NCI-H187 (cell line): ENCODE measurements around the gene SLC35F1.
"Not testable (repeated sequence)": the region's sequence is repeated elsewhere in the genome, so short reads cannot be mapped to it uniquely, and the experiment has no call there.

Source experiments
- DNase-seq, 2 experiments: peaks; one replicate each; lab custom pipeline; 2025; lab: John Stamatoyannopoulos, UW

SLC35F1 gene

DNA sequence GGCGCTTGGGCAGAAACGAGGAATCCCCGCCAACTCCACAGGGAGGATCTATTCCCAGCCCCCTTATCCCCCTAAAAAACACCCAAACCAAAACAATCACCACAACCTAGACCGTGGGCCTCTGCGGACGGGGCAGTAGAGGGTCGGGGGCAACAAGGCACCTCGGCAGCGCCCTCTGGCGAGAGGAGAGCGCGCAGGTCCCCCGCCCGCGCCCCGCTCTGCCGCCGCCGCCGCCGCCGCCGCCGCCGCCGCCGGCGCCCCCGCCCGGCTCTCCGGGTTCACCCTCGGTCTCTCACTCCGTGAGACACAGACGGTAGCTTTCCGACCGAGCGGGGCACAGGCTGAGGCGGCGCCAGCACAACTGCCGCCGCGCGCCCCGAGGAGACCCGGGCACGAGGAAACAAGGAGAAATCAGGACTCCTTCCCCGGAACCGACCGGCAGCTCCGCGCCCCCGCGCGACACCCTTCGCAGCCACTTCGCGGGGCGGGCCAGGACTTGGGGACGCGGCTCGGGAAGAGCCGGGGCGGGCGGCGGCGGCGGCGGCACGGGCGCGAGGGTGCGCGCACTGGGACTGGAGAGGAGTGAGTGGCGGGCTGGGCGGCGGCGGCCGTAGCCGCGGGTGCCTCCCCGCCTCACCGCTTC, at the start of gene SLC35F1:
SLC35F1 (plus strand) TSS at position 307 of the 643 bp plus-strand sequence.
- DNase-seq: no peak

DNA sequence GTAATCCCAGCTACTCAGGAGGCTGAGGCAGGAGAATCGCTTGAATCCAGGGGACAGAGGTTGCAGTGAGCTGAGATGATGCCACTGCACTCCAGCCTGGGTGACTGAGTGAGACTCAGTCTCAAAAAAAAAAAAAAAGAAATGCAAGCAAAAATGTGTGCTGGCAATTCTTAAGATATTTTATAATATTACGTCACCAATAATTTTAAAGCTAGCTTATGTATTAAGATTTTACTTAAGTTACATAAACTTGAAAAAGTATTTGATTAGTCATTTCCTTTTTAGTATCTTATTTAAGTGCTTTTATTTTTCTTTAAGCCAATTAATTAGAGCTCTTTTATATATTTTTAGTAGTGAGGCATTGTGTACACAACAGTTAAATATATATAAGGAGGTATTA, 48.5 kb upstream of the SLC35F1 start:
- DNase-seq: not testable (repeated sequence)

DNA sequence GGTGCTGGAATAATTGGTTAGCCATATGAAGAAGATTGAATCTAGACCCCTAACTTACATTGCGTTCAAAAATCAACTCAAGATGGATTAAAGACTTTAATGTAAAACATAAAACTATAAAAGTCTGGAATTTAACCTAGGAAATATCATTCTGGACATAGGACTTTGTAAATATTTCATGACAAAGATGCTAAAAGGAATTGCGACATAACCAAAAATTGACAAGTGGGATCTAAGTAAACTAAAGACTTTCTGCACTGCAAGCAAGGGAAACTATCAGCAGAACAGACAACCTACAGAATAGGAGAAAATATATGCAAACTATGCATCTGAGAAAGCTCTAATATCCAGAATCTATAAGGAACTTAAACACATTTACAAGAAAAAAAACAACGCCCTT, 45.5 kb upstream of the SLC35F1 start:
- no peak for DNase-seq

DNA sequence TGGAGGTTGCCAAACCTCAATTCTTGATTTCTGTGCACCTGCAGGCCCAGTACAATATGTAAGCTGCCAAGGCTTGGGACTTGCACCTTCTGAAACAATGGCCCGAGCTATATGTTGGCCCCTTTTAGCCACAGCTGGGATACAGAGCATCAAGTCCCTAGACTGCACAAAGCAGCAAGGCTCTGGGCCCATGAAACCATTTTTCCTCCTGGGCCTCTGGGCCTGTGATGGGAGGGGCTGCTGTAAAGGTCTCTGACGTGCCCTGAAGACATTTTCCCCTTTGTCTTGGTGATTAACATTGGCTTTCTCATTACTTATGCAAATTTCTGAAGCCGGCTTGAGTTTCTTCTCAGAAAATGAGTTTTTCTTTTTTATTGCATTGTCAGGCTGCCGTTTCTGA, 40.5 kb upstream of the SLC35F1 start:
- no peak for DNase-seq

DNA sequence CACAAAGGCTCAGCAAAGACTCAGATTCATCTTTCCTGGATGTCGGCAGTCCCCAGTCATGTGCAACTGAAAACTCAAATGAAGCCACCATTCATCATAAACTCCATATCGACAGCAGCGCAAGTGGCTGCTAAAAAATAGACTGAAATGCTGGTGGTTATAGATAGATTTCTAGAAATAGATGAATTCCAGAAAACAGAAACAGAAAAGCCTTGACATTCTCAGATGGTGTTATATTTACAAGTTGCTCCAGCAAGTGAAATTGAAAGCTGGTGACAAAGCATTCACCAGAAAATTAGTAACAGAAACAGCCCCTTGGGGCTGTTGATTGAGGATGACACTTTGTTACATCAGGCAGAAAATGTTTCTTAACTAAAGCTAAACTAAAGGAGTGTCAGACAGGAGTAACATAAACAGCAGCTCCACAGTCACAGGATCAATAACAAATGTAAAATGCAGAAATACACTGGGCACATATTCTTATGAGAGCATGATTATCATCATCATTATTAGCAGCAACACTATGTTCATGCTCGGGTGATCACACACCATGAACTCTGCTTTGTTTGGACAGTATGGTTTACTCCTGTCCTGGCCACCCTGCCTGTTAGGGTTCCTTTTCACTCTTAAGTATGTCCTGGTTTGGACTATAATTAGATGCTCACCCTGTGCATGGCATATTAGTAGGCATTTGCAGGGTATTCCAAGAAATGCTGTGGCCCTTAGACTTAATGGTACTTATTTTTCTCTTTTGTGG, 36.4 kb upstream of the SLC35F1 start:
- DNase-seq: no peak

DNA sequence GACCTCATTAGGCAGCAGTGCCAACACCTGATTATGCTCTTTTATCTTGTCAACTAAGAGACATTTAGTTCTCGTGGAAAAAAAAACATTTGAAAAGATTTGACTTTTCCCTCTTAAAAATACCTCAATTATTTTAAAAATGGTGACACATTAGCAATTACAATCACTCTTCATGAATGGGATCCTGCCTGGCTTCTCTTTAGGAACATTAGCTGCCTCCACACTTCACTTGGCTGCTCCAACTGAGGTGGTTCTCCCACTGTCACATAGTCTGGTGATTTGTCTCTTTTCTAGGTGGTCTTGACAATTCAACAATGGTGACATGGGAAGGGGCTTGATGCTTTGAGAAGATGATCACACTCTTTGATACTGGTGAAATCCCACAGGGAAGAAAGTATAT, 26.2 kb upstream of the SLC35F1 start:
- no peak for DNase-seq

DNA sequence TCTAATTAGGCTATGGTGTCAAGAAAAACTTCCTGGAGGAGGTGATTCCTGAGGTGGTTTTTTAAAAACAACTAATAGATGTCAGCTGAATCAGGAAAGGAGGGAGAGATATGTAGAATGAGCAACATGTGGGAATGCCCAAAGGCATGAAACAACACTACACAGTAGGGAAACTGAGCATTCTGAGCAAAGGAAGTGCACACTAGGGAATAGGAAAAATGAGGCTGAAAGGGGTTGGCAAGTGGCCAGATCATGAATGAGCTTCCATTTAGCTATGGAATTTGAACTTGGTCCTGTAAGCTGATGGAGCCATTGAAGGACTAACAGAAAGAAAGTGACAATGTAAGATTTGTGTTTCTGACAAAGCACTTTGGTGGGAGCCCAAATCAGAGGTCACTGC, 16.9 kb upstream of the SLC35F1 start:
- DNase-seq: no peak

DNA sequence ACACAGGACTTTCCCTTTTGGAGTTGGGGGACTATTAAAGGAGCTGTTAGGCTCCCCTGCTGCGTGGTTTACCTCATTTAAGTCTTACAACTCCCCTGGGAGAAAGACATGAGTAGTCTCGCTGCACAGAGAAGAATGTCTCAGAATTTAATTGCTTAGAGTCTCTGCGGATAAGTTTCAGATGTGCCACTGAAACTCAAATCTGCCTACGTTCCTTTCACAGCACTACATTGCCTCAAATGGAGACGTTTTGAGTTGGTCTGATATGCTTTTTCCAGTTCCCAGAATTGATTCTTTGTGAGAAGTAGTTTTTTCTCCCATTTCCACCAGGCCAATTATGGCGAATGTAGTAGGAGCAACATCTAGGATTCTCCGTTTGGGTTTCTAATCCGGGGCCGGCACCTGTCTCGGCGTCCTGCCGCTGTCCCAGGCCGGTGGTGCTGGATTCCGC, 532 bp upstream of the SLC35F1 start:
- DNase-seq: no peak

DNA sequence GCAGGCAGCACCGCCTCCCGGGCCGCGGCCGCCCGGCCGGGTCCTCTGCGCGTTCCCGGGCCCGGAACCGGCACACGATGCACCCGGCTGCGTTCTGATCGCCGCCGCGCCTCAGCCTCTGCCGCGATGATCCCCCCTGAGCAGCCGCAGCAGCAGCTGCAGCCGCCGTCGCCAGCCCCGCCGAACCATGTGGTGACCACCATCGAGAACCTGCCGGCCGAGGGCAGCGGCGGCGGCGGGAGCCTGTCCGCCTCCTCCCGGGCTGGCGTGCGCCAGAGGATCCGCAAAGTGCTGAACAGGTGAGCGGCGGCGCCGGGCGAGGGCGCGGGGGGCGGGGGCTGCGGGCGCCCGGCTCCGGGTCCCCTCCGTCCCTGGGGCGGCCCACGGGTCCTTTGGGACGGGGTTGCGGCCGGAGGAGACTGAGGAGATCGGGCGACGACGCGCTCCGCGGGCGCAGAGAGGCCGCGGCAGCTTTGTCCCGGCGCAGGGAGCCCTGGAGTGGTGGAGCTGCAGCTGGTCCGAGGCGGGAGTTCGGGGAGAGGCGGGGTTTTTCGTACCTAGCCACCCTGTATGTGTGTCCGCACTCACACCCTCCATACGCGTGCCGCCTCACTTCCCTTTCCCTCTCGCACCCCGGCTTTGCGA, 659 bp downstream of the SLC35F1 start:
- no peak for DNase-seq

DNA sequence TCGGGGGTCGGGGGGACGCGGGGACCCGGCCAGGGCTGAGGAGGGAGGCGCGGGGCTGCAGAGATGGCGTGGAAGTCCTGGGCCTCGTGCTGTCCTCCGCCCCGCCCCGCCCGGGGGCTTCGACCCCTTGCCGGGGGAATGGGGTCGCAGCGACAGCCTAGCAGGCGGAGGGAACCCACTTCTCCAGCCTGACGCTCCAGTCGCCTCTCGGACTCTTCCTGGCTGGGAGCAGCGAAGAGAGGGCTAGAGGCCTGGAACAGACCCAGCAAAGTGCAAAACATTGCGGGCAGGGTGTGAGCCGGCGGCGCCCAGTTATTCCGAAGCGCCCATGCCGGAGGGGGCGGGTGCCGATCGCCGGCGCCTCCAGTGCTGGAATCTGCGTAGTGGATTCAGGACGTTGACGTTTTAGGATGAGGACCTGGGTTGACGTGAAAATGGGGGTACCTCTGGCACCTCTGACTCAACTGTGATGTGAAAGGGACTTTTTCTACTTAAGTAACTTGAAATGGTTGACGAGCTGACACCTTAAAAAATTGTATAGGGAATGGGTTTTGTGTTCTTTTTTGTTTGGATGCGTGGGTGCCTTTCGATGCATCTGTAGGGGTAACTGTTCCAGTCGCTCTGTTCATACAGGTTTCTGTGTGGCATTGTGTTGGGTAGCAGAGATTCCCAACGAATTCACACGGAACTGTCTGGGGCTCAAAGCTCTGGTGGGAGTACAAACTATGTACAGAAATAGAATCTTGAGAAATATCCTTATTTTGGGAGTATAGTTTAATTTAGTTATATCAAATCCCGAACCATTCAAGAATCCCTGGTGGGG, 1.4 kb downstream of the SLC35F1 start:
- DNase-seq: no peak

DNA sequence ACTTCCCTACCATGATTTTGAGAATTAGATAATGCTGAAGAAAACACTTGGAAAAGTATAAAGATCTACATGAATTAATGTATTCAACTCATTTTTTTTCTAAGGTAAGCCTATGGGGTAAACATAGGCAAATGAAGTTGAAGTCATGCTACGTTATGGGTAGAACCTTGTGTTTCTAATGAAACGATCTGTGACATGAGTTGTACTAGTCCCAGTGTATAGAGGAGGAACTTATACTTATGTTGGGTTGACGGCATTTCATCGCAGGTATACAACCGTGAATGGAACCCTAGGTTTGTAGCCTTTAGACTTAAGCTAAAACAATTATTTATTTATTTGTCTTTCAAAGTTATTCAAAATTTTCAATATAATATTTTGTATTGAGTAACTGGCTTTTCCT, 2.6 kb downstream of the SLC35F1 start:
- DNase-seq: no peak

DNA sequence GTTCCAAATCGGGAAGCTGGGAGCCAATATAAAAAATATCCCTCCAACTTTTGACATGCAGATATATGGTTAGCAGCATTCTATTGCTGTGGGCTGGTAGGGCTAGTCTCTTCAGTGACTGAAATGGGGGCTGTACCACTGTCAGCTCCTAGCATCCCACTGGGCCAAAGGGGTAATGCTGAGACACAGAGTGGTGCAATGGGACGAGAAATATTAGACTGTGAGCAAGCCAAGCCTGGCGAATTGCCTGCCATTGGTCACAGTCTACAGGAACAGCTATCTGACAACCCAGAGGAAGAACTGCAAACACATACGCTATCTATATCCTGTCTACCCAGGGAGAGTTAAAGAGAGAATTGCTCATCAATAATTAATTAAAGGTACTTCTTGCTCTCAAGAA, 3.5 kb downstream of the SLC35F1 start:
- no peak for DNase-seq

DNA sequence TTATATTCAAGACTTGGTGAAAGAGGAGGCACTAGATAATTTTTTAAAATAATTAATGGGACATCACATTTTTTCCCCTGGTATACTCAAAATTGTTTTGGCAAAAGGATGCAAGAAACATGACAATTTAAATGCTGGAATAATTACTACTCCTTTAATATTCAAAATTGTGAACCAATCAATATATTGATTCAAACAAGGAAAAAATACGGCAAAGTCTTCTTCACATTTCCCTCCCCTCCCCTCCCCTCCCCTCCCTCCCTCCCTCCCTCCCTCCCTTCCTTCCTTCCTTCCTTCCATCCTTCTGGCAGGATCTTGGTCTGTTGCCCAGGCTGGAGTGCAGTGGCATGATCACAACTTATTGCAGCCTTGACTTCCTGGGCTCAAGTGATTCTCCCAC, 4.1 kb downstream of the SLC35F1 start:
- DNase-seq: no peak

DNA sequence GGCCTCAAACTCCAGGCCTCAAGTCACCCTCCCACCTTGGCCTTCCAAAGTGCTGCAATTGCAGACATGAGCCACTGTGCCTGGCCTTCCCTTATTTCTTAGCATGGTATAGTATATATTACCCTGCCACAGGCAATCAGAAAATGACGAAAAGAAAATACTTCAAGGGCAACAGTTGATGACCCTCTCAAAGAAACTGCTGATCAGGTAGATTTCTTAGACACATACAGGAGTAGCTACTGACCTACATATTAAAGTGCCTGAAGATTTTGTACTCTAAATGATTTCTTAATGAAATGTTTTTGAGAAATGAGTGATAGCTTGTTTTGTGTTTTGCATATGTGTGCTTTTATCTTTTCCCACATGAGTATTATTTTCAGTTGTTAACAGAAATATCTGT, 4.6 kb downstream of the SLC35F1 start:
- DNase-seq: no peak

DNA sequence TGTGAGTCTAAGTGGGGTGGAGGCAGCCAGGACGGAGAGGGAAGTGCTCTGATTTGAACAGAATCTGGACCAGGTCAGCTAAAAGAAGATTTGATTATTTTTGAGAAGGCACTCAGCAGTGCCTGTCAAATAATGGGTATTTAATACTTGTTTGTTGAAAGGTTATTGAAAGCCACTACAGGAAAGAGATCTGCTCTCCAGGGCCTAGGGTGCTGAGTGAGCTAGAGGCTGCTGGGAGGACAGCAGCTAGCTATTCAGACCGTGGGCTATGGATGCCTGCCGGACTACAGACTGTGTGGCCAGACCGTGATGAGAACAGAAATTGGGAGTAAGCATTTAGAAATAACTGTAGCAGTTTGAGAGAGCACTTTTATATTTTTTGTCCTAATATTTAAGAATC, 8.8 kb downstream of the SLC35F1 start:
- DNase-seq: no peak

DNA sequence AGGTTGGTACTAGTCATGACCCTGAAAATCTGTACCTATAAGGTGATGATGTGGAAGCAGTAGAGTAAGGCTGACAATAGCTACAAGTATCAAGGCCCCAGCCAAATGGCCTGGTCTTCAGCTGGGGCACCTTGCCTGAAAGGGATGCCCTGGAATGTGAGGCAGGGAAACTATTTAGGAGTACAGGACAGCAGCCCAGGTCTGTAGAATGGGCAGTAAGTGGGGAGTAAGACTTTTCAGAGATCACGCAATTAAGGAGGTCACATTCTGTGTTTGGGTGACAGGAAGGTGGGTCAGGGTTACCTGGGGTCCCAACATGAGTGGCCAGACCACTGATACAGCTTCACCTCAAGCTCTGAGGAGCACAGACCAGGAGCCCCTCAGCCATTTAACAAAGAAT, 9.4 kb downstream of the SLC35F1 start:
- DNase-seq: no peak

DNA sequence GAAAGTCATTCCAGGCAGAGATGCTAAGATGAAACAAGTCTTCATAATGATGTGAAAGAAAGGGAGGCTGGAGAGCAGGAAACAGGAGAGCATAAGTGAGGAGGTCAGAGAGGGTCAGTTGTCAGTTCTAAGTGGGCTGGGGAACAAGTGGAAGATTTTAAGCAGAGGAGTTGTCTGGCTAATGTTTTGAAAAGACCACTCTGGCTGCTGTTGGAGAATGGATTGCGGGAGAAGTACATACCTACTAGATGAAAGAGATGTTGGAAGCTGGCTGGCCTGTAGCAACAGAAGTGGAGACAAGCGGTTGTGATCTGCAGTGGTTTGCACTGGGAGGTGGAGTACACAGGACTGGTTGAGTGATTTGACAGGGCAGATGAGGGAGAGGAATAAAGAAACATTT, 10.1 kb downstream of the SLC35F1 start:
- no peak for DNase-seq

DNA sequence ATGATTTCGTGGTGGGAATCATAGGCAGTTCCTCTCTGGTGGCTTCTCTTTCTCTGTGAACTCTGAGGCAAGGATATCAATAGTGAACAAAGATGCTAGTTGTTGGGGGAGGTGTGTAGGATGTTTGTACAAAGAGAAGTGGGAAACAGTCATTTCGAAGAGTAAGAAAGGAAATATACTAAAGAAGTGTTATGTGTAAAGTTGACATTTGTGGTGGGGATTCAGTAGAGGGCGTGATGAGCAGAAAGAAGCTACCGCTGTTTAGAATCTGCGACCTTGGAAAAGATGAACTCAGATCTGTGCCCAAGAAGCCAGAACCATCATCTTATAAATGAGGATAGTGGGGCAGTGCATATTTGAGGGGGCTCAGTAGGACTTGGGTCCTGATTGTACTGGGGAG, 11.4 kb downstream of the SLC35F1 start:
- no peak for DNase-seq

DNA sequence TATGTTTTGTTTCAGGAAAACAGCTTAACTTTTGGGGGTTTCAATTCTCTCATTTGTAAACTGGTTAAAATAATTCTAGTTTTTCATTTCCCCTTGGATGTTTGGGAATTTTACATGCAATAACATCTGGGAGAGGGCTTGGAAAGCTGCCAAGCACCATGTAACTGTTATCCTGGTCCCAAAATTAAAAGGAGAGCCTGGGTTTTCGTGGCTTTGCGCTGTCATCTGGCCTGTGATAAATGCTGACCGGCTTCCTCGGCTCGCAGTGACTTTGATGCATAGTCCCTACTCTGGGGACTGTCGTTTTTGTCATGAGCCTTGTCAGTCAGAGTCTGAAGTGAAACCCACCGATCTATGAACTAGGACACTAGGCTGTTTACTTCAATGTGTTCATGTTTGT, 12.2 kb downstream of the SLC35F1 start:
- DNase-seq: no peak

DNA sequence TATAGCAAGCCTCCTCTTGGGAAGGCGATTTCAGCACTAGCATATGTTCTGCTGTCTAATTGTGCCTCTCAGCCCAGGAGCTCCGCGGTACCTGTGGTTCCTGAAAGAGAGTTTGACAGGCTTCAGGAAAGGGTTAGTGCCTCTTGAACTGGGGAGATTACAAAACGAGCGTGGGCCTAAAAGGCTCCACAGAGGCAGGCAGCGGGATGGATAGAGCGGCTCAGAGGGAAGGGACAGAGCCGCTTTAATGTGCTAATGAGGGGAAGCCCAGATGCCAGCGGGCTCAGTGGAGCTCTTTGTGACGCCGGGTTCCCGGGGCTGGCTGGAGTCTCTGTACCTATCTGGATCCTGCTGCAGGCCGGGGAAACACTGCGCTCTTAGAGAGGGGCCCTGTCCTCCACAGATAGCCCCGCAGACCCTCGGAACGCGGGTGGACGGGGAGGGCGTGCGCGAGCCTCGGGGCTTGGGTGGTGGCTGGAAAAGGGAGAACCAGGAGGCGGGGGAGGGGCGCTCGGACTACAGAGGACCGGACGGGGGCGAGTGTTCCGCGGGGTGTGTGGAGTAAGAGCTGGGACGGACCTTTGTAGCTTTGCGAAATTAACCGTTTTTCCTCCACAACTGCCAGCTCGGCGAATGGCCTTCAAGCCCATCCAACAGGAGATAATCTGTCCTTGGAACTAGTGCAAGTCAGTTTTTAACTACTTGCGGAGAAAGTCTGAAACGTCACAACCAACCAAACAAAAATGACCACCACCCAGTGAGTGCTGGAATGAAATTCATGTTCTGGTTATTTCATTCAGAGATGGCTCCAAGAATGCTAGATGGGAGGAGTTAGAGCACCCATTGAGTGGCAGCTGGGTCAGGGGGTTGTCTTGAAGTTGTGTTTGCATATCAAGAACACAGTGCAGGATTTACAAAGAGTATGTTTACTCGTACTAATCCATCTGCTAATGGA, 13.0 kb downstream of the SLC35F1 start:
- DNase-seq: no peak

DNA sequence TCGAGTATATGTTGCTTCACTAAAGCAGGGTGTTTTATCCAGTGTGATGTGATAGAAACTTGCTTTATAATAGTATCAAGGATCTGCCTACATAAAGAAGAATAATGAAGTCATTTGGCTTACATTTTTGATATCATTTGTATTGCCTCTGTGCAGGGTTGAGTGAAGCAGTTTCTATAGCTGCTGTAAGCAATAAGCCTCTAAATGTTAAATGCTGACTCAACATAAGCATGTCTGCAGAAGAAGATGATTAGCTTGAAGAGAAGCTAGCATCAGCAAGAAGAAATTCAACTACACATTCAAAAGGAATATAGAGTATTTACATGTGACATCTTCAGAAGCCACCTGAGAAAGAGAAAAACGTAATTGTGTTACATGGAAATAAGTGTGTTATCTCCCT, 17.6 kb downstream of the SLC35F1 start:
- no peak for DNase-seq
